Measurements from ENCODE around the gene RGS7. TPM values are rescaled to one million over a fixed set of nuclear protein-coding genes. Genes with fewer than 3 reads are reported as not detected.

Gene RGS7
- total RNA-seq, 2 experiments from 2014 or later, result not detected

DNA sequence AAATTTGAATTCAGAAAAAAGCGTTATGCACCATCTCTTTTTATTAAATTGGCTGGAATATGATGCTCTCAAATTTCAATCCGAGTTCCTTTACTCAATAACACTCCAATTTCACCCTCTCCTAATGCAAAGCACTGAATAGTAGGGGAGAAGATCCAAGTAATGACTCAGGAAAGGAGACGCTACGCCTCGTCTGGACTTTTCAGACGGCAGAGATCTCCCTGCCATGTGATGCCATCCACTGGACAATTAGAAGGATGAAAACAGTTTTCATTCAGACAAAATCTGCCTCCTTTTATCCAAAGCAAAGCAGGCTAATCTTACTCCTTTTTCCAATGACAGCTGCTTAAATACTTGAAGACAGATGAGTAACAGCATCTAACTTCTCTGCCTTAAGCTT is 502.6 kb downstream of the RGS7 start:
- Histone ChIP-seq H3K4me3 (ENCODE audit: low read length) (no peak overlapping the region), H3K36me3 (ENCODE audit: insufficient read depth, low read length) (no peaks in the 10 kb centered on the region), H3K4me1 (ENCODE audit: insufficient read depth, low read length) (no peaks in the 10 kb centered on the region), H3K9me3 (ENCODE audit: control insufficient read depth in 1 of 2, insufficient read depth in 1 of 2, low read length in 2 of 2) (no peaks in the 10 kb centered on the region), H3K27me3 (ENCODE audit: control insufficient read depth in 1 of 2, insufficient read depth in 2 of 2, low read length in 2 of 2) (no peaks in the 10 kb centered on the region), H3K27ac (ENCODE audit: low read depth in 1 of 2, low read length in 2 of 2) (no peak overlapping the region)
- H3K27me3 Mint-ChIP-seq, result no peaks in the 10 kb centered on the region
- CTCF ChIA-PET, result no interaction called here
- TF ChIP-seq, protein P1, sequence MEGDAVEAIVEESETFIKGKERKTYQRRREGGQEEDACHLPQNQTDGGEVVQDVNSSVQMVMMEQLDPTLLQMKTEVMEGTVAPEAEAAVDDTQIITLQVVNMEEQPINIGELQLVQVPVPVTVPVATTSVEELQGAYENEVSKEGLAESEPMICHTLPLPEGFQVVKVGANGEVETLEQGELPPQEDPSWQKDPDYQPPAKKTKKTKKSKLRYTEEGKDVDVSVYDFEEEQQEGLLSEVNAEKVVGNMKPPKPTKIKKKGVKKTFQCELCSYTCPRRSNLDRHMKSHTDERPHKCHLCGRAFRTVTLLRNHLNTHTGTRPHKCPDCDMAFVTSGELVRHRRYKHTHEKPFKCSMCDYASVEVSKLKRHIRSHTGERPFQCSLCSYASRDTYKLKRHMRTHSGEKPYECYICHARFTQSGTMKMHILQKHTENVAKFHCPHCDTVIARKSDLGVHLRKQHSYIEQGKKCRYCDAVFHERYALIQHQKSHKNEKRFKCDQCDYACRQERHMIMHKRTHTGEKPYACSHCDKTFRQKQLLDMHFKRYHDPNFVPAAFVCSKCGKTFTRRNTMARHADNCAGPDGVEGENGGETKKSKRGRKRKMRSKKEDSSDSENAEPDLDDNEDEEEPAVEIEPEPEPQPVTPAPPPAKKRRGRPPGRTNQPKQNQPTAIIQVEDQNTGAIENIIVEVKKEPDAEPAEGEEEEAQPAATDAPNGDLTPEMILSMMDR (IDR thresholded peaks at IDR 0.05), result no peak
- DNase-seq (no peak), ATAC-seq (ENCODE audit: poor library complexity) (no peak)
- H3K27ac Mint-ChIP-seq, result no peak overlapping the region
- no peaks in the 10 kb centered on the region for H3K4me1 Mint-ChIP-seq (ENCODE audit: low read depth)
- no peaks in the 10 kb centered on the region for H3K36me3 Mint-ChIP-seq (ENCODE audit: low read depth)
- intact Hi-C loops (cut with DNase I, micrococcal nuclease), result no loop called here
- no peak overlapping the region for H3K4me3 Mint-ChIP-seq
- no peaks in the 10 kb centered on the region for H3K9me3 Mint-ChIP-seq
- POLR2A ChIA-PET, result no interaction called here

DNA sequence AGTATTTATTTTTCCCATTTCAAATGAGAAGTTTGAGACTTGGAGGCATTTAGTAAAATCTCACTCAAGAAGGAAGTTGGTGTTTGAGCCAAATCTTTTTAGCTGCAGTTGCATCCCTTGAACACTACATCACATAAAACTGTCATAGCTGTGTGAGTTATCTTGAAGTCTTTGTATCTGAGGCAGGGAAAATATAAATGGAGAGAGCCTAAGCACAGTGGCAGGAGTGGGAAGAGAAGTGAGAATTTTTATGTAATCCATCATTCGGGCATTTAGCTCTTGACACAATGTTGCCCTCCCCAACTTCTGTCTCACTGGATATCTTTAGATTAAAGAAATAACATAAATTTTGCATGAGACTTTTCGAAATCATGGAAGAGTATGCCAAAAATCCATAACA is 509.7 kb downstream of the RGS7 start:
- no peaks in the 10 kb centered on the region for H3K27me3 Mint-ChIP-seq
- POLR2A ChIA-PET, result no interaction called here
- no peaks in the 10 kb centered on the region for H3K27me3 ChIP-seq (ENCODE audit: control insufficient read depth in 1 of 2, insufficient read depth in 2 of 2, low read length in 2 of 2)
- no peaks in the 10 kb centered on the region for H3K36me3 Mint-ChIP-seq (ENCODE audit: low read depth)
- no peaks in the 10 kb centered on the region for H3K4me1 Mint-ChIP-seq (ENCODE audit: low read depth)
- TF ChIP-seq, protein P1 (IDR thresholded peaks at IDR 0.05), result no peak
- H3K9me3 Mint-ChIP-seq, result peaks cover 10% of the 10 kb centered on the region
- no peak overlapping the region for H3K27ac Mint-ChIP-seq
- H3K4me1 ChIP-seq (ENCODE audit: insufficient read depth, low read length), result no peaks in the 10 kb centered on the region
- no peak for ATAC-seq (ENCODE audit: poor library complexity)
- CTCF ChIA-PET, result no interaction called here
- DNase-seq, result no peak
- H3K36me3 ChIP-seq (ENCODE audit: insufficient read depth, low read length), result no peaks in the 10 kb centered on the region
- no peak overlapping the region for H3K4me3 Mint-ChIP-seq
- intact Hi-C loops (cut with DNase I, micrococcal nuclease), result no loop called here
- no peak overlapping the region for H3K4me3 ChIP-seq (ENCODE audit: low read length)
- peaks cover 0 to 4% of the 10 kb centered on the region in 2 experiments for H3K9me3 ChIP-seq (ENCODE audit: control insufficient read depth in 1 of 2, insufficient read depth in 1 of 2, low read length in 2 of 2)
- no peak overlapping the region for H3K27ac ChIP-seq (ENCODE audit: low read depth in 1 of 2, low read length in 2 of 2)

DNA sequence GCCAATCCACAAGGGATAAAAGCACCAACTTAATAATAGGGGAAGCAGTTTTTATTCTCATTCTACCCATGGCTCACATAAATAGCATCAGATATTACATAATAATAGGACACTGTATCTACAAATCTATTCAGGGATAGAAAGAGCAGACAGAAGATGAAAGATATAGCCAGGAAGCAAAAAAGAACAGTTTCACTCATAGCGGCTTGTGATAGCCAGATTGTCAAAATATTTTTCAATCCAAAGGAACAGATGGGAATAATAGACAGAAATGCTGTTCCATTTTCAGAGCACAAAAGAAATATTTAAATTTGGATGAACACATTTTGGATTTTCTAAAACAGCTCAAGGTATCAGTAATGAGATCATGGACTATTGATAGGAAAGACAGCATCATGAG is 512.5 kb downstream of the RGS7 start:
- CTCF ChIA-PET, result no interaction called here
- no peak for ATAC-seq (ENCODE audit: poor library complexity)
- H3K9me3 ChIP-seq (ENCODE audit: control insufficient read depth in 1 of 2, insufficient read depth in 1 of 2, low read length in 2 of 2), result peaks cover 0 to 8% of the 10 kb centered on the region in 2 experiments
- H3K27me3 ChIP-seq (ENCODE audit: control insufficient read depth in 1 of 2, insufficient read depth in 2 of 2, low read length in 2 of 2), result no peaks in the 10 kb centered on the region
- Mint-ChIP-seq H3K4me3 (no peak overlapping the region), H3K27me3 (no peaks in the 10 kb centered on the region), H3K9me3 (peaks cover 14% of the 10 kb centered on the region), H3K36me3 (ENCODE audit: low read depth) (no peaks in the 10 kb centered on the region), H3K27ac (no peak overlapping the region), H3K4me1 (ENCODE audit: low read depth) (no peaks in the 10 kb centered on the region)
- DNase-seq, result no peak
- H3K36me3 ChIP-seq (ENCODE audit: insufficient read depth, low read length), result no peaks in the 10 kb centered on the region
- H3K4me1 ChIP-seq (ENCODE audit: insufficient read depth, low read length), result no peaks in the 10 kb centered on the region
- TF ChIP-seq, protein P1 (IDR thresholded peaks at IDR 0.05), result no peak
- intact Hi-C loops (cut with DNase I, micrococcal nuclease), result no loop called here
- H3K4me3 ChIP-seq (ENCODE audit: low read length), result no peak overlapping the region
- POLR2A ChIA-PET, result no interaction called here
- H3K27ac ChIP-seq (ENCODE audit: low read depth in 1 of 2, low read length in 2 of 2), result no peak overlapping the region
